Calu3 (cell line): Measurements from ENCODE around the gene YJEFN3. TPM values are rescaled to one million over a fixed set of nuclear protein-coding genes. Genes with fewer than 3 reads are reported as not detected.
A peak's percentile ranks its signal among the peaks of the same experiment; 100 is the strongest.

Experiments
- BruUV-seq: library from RNA; stranded (reverse); fragments of 400-500 nt; replicated peaks from 2 replicates; lab custom pipeline; 2021; lab: Mats Ljungman, UMichigan
- CTCF ChIA-PET: fragments of 300-600 bp; sonication (Branson Sonifier 250); formaldehyde crosslinking; loops from one replicate; lab custom pipeline; 2022; ENCODE audit warnings: antibody characterized with exemption; lab: Charles Lee
- DNase-seq: peaks from one replicate; pipeline ENCODE4 v3.0.0; 2022
- H3K27ac Mint-ChIP-seq: one replicate; pipeline ENCODE4 v1.8.0; 2022; ENCODE audit warnings: mixed read lengths; ENCODE audit not compliant: unreplicated experiment
- H3K27me3 Mint-ChIP-seq: one replicate; pipeline ENCODE4 v1.8.0; 2022; ENCODE audit warnings: mixed read lengths; ENCODE audit not compliant: unreplicated experiment
- H3K36me3 Mint-ChIP-seq: one replicate; pipeline ENCODE4 v1.8.0; 2022; ENCODE audit warnings: mild to moderate bottlenecking, moderate library complexity, mixed read lengths; ENCODE audit not compliant: insufficient read depth, unreplicated experiment
- H3K4me1 Mint-ChIP-seq: one replicate; pipeline ENCODE4 v1.8.0; 2022; ENCODE audit warnings: mild to moderate bottlenecking, low read depth, mixed read lengths; ENCODE audit not compliant: unreplicated experiment
- H3K4me3 Mint-ChIP-seq: one replicate; pipeline ENCODE4 v1.8.0; 2022; ENCODE audit warnings: mild to moderate bottlenecking, low read depth, moderate library complexity, mixed read lengths; ENCODE audit not compliant: unreplicated experiment
- H3K9me3 Mint-ChIP-seq: one replicate; pipeline ENCODE4 v1.8.0; 2022; ENCODE audit warnings: low read depth, mixed read lengths; ENCODE audit not compliant: unreplicated experiment
- intact Hi-C: fragments of 100-400 bp; cut with micrococcal nuclease; formaldehyde crosslinking; loops from one replicate; pipeline ENCODE4 v1.10.0; 2022; ENCODE audit not compliant: unreplicated experiment
- total RNA-seq: library from RNA; stranded (reverse); gene quantifications from 2 replicates; pipeline ENCODE4 v1.2.3, GENCODE V29; 2022
- TF ChIP-seq, protein P1 (sequence below): fragments of 200-600 bp; IDR thresholded peaks from one replicate; pipeline ENCODE4 v1.8.0; 2022; ENCODE audit warnings: antibody characterized with exemption; ENCODE audit not compliant: unreplicated experiment

The YJEFN3 gene
- total RNA-seq, 1 experiment from 2014 or later, result 10.4 TPM

DNA sequence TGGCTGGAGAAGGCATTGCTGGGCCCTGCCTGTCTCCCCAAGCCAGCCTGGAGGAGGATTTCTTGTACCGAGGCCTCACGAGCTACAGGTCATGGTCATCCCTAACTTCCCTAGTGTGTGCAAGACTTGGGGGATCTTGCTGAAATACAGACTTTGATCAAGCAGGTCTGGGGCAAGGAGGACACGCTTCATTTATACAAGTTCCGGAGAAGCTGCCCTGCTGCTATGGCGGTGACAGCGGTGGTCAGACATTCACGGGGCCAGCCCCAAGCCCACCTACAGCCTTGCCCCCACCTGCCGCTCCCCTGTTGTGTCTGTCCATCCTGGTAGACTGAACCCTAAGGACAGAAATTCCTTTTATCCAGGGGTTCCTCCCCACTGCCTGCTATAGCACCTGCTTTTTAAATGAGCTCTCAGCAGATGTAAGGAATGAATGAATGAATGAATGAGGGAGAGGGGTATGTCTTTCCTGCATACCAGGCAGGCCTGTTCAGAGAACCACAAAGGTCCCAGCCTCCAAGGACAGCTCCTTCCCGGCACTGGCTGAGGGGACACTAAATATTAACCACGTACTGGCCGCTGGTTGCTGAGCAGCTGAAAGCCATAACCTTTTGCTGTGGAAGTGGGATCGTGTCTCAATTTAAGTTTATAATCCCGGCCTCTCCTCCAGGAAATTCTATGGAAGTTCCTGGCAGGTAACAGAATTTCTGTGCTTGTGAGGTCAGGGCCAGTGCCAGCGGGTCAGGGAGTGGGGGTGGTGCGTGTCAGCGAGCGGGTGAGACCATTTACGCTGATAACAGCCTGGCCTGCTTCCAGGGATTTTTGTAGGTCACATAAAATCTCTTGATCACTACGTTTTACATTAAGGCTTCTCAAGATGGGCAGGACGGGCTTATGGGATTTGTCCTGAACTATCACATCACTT lies 40.5 kb upstream of the YJEFN3 start:
- intact Hi-C loops, result loop anchor here (5.0 kb wide), 1 partner anchor 81 kb away; the partner anchor contains the start of gene GATAD2A
- TF ChIP-seq, protein P1, sequence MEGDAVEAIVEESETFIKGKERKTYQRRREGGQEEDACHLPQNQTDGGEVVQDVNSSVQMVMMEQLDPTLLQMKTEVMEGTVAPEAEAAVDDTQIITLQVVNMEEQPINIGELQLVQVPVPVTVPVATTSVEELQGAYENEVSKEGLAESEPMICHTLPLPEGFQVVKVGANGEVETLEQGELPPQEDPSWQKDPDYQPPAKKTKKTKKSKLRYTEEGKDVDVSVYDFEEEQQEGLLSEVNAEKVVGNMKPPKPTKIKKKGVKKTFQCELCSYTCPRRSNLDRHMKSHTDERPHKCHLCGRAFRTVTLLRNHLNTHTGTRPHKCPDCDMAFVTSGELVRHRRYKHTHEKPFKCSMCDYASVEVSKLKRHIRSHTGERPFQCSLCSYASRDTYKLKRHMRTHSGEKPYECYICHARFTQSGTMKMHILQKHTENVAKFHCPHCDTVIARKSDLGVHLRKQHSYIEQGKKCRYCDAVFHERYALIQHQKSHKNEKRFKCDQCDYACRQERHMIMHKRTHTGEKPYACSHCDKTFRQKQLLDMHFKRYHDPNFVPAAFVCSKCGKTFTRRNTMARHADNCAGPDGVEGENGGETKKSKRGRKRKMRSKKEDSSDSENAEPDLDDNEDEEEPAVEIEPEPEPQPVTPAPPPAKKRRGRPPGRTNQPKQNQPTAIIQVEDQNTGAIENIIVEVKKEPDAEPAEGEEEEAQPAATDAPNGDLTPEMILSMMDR, result no peak
- Mint-ChIP-seq H3K36me3 (peaks cover 28% of the 10 kb centered on the region), H3K27me3 (no peaks in the 10 kb centered on the region), H3K9me3 (no peaks in the 10 kb centered on the region), H3K27ac (peak overlapping the region; percentile 88), H3K4me1 (peaks cover 34% of the 10 kb centered on the region), H3K4me3 (peak overlapping the region; percentile 30)
- CTCF ChIA-PET, result interaction anchor here (0.9 to 2.6 kb wide), 3 partner anchors 115 to 122 kb away, joined by 3 to 20 read pairs (median 3); no protein-coding TSS in a partner anchor
- DNase-seq, result peak; percentile 7
- no TSS peak for BruUV-seq

DNA sequence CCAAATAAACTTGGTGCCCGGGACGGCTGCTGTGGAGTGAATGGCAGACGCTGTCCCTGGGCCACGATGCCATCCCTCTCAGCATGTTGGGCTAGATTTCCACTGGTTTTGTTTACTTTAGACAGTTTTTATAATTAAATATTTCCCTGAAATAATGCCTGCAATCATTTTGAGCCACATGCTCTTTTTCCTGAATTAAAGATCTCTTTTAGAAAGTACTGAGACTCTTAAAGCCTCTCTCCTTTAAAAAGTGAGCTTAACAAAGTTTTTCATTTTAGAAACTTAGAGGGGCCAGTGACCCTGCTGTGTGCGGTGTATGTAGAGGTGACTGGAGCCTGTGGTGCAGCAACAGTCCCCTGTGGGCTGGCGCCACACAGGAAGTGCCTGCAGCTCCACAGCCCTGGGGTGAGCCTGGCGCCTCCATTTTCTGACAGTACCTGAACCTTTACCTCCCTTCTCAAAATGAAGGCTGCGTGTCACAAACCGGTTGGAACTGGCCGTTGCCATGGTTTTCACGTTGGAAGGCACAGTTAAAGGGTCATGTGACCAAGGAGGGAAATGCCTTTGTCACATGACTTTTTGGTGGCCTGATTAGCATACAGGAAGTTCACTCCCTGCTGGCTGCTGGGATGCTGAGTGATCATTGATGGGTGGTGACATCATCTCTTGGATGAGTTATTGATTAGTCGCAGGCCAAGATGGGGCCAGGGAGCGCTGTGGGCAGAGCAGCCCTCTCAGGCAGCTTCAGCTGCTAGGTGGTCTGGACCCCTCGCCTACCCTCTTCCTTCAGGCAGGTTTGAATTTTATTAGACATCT lies 39.6 kb upstream of the YJEFN3 start:
- CTCF ChIA-PET, result interaction anchor here (0.5 to 2.6 kb wide), 5 partner anchors 45 to 124 kb away, joined by 3 to 20 read pairs (median 5); no protein-coding TSS in a partner anchor
- TF ChIP-seq, protein P1, result no peak
- Mint-ChIP-seq H3K27me3 (no peaks in the 10 kb centered on the region), H3K4me1 (peaks cover 34% of the 10 kb centered on the region), H3K27ac (peak overlapping the region; percentile 88), H3K9me3 (no peaks in the 10 kb centered on the region), H3K36me3 (peaks cover 27% of the 10 kb centered on the region), H3K4me3 (peak overlapping the region; percentile 30)
- intact Hi-C loops, result loop anchor here (5.0 kb wide), 1 partner anchor 82 kb away; the partner anchor contains the start of gene GATAD2A
- BruUV-seq, result no TSS peak
- peak; percentile 76 for DNase-seq

- CTCF ChIA-PET, result interaction anchor here (0.5 to 2.6 kb wide), 7 partner anchors 45 to 344 kb away, joined by 3 to 20 read pairs (median 3); no protein-coding TSS in a partner anchor
- H3K36me3 Mint-ChIP-seq, result peaks cover 31% of the 10 kb centered on the region
- H3K4me1 Mint-ChIP-seq, result peaks cover 34% of the 10 kb centered on the region
- H3K27me3 Mint-ChIP-seq, result no peaks in the 10 kb centered on the region
- no TSS peak for BruUV-seq
- intact Hi-C loops, result loop anchor here (1.0 to 5.0 kb wide), 2 partner anchors 83 to 123 kb away; partner anchors contain the start of gene GATAD2A
- no peaks in the 10 kb centered on the region for H3K9me3 Mint-ChIP-seq
- TF ChIP-seq, protein P1, result no peak
- peak overlapping the region; percentile 30 for H3K4me3 Mint-ChIP-seq
- DNase-seq, result no peak
- H3K27ac Mint-ChIP-seq, result peak overlapping the region; percentile 88
Observed at GRCh38 chr19:19489804-19490204, 38.9 kb upstream of the YJEFN3 start.
